OCI-LY1 (cell line): ENCODE data around the gene IFNB1.

Source experiments
- CTCF ChIP-seq: fragments of 200-600 bp; sonication (generic), shearing (Covaris generic); IDR thresholded peaks from 2 replicates; pipeline ENCODE4 v1.5.1; 2017; ENCODE audit warnings: mild to moderate bottlenecking, antibody characterized with exemption, low read length, moderate library complexity, mixed read lengths
- EZH2 ChIP-seq: fragments of 200-600 bp; sonication (generic), shearing (Covaris generic); IDR thresholded peaks from 2 replicates; pipeline ENCODE4 v1.8.0; 2017; ENCODE audit warnings: borderline replicate concordance, mixed run types, mild to moderate bottlenecking, antibody characterized with exemption, low read length, moderate library complexity, mixed read lengths

- peak; percentile 56 for TF ChIP-seq CTCF
- TF ChIP-seq EZH2 = no peak
Measured at GRCh38 chr9:21078702-21079101, 960 bp upstream of the IFNB1 start.
